Suprapubic skin (tissue), 4 donors: ENCODE measurements around the gene PHETA1. TPM values are rescaled to one million over a fixed set of nuclear protein-coding genes. Genes with fewer than 3 reads are reported as not detected.

Experiments used
- DNase-seq, 2 donors: peaks; one replicate each; pipeline ENCODE4 v3.0.0-alpha.2; 2019; ENCODE audit warnings: low spot score in 2 of 2
- H3K27ac ChIP-seq: fragments of 200-600 bp; sonication (generic); one replicate; pipeline ENCODE4 v1.5.1; 2019
- H3K27me3 ChIP-seq: fragments of 200-600 bp; sonication (generic); one replicate; pipeline ENCODE4 v1.5.1; 2019
- H3K36me3 ChIP-seq: fragments of 200-600 bp; sonication (generic); one replicate; pipeline ENCODE4 v1.5.1; 2019
- H3K4me1 ChIP-seq: fragments of 200-600 bp; sonication (generic); one replicate; pipeline ENCODE4 v1.5.1; 2019
- H3K4me3 ChIP-seq: fragments of 200-600 bp; sonication (generic); one replicate; pipeline ENCODE4 v1.5.1; 2019; ENCODE audit warnings: mild to moderate bottlenecking
- H3K9me3 ChIP-seq: fragments of 200-600 bp; sonication (generic); one replicate; pipeline ENCODE4 v1.5.1; 2019
- EP300 ChIP-seq: sonication (generic); formaldehyde crosslinking; IDR thresholded peaks from one replicate; pipeline ENCODE4 v1.6.1; 2017; ENCODE audit warnings: antibody characterized with exemption
- POLR2A ChIP-seq, 2 donors: fragments of 450-650 bp; IDR thresholded peaks; one replicate each; pipeline ENCODE4 v1.6.1; 2017; ENCODE audit warnings: antibody characterized with exemption in 2 of 2, mild to moderate bottlenecking in 2 of 2, moderate library complexity in 2 of 2
- POLR2AphosphoS5 ChIP-seq, 3 donors: sonication (generic); formaldehyde crosslinking; IDR thresholded peaks; one replicate each; pipeline ENCODE4 v1.6.1; 2017; ENCODE audit warnings: antibody characterized with exemption in 3 of 3
- WGBS: methylation state at CpG from one replicate; pipeline ENCODE4 v1.1.5; 2018; 5-methylcytosine and 5-hydroxymethylcytosine counted together
- total RNA-seq, 4 donors: library from RNA; depleted of rRNA; stranded (reverse); fragments of >200 nt; gene quantifications; one replicate each; pipeline ENCODE4 v1.1.0, GENCODE V29; 2016
- TF ChIP-seq, protein P1 (sequence below), 2 donors: fragments of 200-600 bp in 1 of 2; fragments of 450-650 bp in 1 of 2; sonication (generic) in 1 of 2; IDR thresholded peaks; one replicate each; pipeline ENCODE4 v1.5.1; 2016 to 2019; ENCODE audit warnings: antibody characterized with exemption in 2 of 2, mild to moderate bottlenecking in 1 of 2, moderate library complexity in 1 of 2

The PHETA1 gene
- total RNA-seq, 4 donors from 2014 or later, result 15.9 to 25.7 (median 23.2) TPM

DNA sequence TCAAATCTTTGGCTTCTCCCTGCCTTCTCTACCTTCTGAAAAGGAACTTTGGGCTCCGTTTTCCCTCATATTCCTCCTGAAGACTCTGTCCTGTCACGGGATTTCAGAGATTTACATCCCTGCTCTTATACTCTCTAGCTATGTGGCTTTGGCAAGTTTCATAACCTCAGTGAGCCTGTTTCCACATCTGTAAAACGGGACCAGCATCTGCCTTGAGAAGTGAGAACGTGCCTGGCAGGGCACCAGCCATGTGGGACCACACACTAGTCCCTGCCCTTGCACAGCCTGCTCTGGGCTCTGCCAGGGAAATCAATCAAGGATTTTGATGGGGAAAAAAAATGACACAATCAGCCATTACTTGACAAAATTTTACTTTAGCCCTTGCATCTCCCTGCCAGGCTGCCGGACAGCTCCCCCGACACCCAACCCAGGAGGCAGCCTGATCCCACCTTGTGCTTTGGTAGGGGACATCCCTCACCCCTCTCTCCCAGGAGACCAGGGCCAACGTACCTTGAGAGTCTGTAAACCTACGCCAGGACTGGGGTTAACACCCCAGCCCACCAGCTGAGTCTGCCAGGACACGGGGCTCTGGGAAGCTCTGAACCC lies 8.5 kb downstream of the PHETA1 start:
- TF ChIP-seq POLR2AphosphoS5 (IDR thresholded peaks at IDR 0.05), result no peak
- H3K4me3 ChIP-seq, result no peak overlapping the region
- DNase-seq, result no peak
- no peaks in the 10 kb centered on the region for H3K9me3 ChIP-seq
- no peak overlapping the region for H3K27ac ChIP-seq
- H3K27me3 ChIP-seq, result no peaks in the 10 kb centered on the region
- H3K4me1 ChIP-seq, result peaks cover 4% of the 10 kb centered on the region
- WGBS, result 58% methylated on average over 9 of the region's 9 CpGs
- H3K36me3 ChIP-seq, result peaks cover 32% of the 10 kb centered on the region

DNA sequence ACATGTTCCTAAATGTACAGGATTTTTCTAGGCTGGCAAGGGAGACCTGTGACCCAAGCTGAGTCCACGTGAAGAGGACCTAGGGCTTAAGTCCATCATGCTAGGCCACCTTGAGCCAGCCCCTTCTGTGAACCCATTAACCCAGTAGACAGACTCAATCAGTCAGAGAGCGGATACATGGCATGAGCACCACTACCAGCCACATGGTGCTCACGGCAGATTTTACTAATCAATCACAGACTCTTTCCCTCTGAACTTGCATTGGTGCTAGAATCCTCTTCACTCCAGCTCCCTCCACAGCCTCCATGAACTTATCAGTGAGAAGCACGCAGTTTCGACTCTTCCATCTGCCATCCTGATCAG lies 9.0 kb downstream of the PHETA1 start:
- 42% methylated on average over 5 of the region's 5 CpGs for WGBS

DNA sequence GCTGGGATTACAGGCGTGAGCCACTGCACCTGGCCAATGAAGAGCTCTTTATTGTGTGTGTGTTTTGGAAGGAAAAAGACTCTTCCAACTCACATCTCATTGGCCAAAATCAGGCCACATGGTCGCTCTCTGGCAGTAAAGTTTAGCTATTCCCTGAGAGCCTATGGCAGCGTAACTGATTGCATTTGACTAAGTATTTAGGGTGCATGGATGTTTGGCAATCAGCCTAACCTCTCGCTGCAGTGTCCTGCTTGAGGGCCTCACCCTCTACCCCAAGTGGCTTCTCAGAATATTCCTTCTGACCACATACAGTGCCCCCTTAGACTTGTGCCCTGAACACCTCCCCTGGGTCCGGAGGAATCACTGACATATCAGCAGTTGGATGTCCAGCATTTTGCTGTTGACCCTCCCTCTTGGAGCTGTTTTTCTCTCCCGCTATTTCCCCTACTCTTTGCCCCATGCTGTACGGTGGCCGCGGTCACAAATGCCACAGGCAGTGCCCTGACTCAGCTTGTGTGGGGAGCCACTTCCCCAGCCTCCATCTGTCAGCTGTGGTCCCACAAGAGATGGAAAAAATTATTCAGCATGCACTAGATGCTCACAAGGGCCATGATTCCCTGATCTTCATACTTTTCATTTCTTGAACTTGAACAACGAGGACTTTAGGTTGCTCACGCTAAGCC lies 9.5 kb downstream of the PHETA1 start:
- DNase-seq, result no peak
- no peak overlapping the region for H3K4me3 ChIP-seq
- H3K36me3 ChIP-seq, result peaks cover 26% of the 10 kb centered on the region
- H3K27ac ChIP-seq, result no peak overlapping the region
- H3K27me3 ChIP-seq, result no peaks in the 10 kb centered on the region
- TF ChIP-seq POLR2A (IDR thresholded peaks at IDR 0.05), result no peak
- no peak for TF ChIP-seq EP300
- TF ChIP-seq, protein P1, sequence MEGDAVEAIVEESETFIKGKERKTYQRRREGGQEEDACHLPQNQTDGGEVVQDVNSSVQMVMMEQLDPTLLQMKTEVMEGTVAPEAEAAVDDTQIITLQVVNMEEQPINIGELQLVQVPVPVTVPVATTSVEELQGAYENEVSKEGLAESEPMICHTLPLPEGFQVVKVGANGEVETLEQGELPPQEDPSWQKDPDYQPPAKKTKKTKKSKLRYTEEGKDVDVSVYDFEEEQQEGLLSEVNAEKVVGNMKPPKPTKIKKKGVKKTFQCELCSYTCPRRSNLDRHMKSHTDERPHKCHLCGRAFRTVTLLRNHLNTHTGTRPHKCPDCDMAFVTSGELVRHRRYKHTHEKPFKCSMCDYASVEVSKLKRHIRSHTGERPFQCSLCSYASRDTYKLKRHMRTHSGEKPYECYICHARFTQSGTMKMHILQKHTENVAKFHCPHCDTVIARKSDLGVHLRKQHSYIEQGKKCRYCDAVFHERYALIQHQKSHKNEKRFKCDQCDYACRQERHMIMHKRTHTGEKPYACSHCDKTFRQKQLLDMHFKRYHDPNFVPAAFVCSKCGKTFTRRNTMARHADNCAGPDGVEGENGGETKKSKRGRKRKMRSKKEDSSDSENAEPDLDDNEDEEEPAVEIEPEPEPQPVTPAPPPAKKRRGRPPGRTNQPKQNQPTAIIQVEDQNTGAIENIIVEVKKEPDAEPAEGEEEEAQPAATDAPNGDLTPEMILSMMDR (IDR thresholded peaks at IDR 0.05), result no peak
- no peak for TF ChIP-seq POLR2AphosphoS5 (IDR thresholded peaks at IDR 0.05)
- WGBS, result 43% methylated on average over 11 of the region's 11 CpGs
- peaks cover 4% of the 10 kb centered on the region for H3K4me1 ChIP-seq
- H3K9me3 ChIP-seq, result no peaks in the 10 kb centered on the region

More for the DNA sequence above, 9.0 kb downstream of the PHETA1 start:
- Histone ChIP-seq H3K9me3 (no peaks in the 10 kb centered on the region), H3K4me1 (peaks cover 4% of the 10 kb centered on the region), H3K27me3 (no peaks in the 10 kb centered on the region), H3K4me3 (no peak overlapping the region), H3K27ac (no peak overlapping the region), H3K36me3 (peaks cover 28% of the 10 kb centered on the region)
- no peak for TF ChIP-seq EP300
- TF ChIP-seq, protein P1 (IDR thresholded peaks at IDR 0.05), result no peak
- TF ChIP-seq POLR2AphosphoS5 (IDR thresholded peaks at IDR 0.05), result no peak
- no peak for TF ChIP-seq POLR2A (IDR thresholded peaks at IDR 0.05)
- DNase-seq, result no peak

DNA sequence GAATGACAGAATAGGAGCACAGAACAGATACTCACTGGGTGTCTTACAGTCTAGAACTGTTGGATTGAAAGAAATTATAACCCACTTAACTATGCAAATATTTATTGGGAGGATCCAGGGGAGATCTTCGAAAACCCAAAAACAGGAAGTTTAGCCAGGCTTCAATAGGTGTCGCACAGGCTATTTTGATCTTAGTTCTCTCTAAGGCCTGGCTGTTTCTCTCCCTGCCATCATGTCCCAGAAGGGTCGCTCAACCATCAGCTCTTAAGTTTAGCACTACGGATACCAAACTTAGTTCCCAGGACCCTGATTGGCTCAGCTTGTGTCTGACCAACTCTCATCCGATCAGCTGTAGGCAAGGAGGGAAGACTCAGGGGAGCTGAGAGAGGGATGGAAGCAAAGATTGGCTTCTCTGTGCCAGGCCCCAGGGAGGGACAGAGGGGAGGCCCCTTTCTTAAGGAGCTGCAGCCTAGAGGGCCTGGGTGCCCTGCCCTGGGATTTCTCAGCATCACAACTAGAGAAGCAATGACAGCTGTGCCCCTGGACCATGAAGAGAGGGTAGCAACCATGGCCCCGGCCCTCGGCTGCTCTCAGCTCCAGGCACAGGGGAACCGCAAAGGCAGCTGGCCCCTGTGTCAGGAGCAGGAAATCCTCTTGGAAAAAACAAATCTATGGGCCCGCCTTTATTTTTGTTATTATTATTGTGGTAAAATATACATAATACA lies 13.5 kb downstream of the PHETA1 start:
- WGBS, result 79% methylated on average over 9 of the region's 9 CpGs

DNA sequence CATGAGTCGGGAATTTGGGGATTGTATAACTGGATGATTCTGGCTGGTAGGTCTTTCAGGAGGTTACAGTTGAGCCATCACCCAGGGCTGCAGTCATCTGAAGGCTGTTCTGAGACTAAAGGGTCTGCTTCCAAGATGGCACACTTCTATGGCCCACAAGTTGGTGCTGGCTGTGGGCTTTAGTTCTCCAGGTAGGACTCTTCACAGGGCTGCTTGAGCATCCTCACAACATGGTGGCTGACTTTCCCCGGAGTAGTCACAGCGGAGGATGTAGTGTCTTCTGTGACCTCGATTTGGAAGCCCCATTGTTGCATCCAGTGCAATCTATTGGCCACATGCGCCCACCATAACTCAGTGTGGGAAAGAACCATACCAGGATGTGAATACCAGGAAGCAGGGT lies 14.4 kb downstream of the PHETA1 start:
- no peak for TF ChIP-seq POLR2A (IDR thresholded peaks at IDR 0.05)
- no peak for TF ChIP-seq POLR2AphosphoS5 (IDR thresholded peaks at IDR 0.05)
- no peak for TF ChIP-seq EP300
- TF ChIP-seq, protein P1 (IDR thresholded peaks at IDR 0.05), result no peak
- 76% methylated on average over 5 of the region's 5 CpGs for WGBS
- no peaks in the 10 kb centered on the region for H3K36me3 ChIP-seq
- H3K4me1 ChIP-seq, result no peaks in the 10 kb centered on the region
- H3K4me3 ChIP-seq, result no peak overlapping the region
- no peak for DNase-seq
- H3K27ac ChIP-seq, result no peak overlapping the region
- H3K9me3 ChIP-seq, result no peaks in the 10 kb centered on the region
- no peaks in the 10 kb centered on the region for H3K27me3 ChIP-seq

More for the DNA sequence above, 13.5 kb downstream of the PHETA1 start:
- DNase-seq, result no peak
- Histone ChIP-seq H3K27ac (no peak overlapping the region), H3K27me3 (no peaks in the 10 kb centered on the region), H3K36me3 (no peaks in the 10 kb centered on the region), H3K4me1 (no peaks in the 10 kb centered on the region), H3K4me3 (no peak overlapping the region), H3K9me3 (no peaks in the 10 kb centered on the region)
- TF ChIP-seq POLR2A (IDR thresholded peaks at IDR 0.05) (no peak), POLR2AphosphoS5 (IDR thresholded peaks at IDR 0.05) (no peak), EP300 (no peak)
- TF ChIP-seq, protein P1 (IDR thresholded peaks at IDR 0.05), result no peak
